Activated CD8-positive, alpha-beta memory T cell treated with anti-CD3 and anti-CD28 coated beads, Interleukin-2, amount 50 U/mL, for 24 hours (primary cell): Measurements from ENCODE around the gene WBP1L.
"Not testable (repeated sequence)": the region's sequence is repeated elsewhere in the genome, so short reads cannot be mapped to it uniquely, and the experiment has no call there.

ENCODE experiments used
- DNase-seq: peaks from one replicate; pipeline ENCODE4 v3.0.0-alpha.2; 2020; ENCODE audit errors: extremely low read depth

WBP1L gene

DNA sequence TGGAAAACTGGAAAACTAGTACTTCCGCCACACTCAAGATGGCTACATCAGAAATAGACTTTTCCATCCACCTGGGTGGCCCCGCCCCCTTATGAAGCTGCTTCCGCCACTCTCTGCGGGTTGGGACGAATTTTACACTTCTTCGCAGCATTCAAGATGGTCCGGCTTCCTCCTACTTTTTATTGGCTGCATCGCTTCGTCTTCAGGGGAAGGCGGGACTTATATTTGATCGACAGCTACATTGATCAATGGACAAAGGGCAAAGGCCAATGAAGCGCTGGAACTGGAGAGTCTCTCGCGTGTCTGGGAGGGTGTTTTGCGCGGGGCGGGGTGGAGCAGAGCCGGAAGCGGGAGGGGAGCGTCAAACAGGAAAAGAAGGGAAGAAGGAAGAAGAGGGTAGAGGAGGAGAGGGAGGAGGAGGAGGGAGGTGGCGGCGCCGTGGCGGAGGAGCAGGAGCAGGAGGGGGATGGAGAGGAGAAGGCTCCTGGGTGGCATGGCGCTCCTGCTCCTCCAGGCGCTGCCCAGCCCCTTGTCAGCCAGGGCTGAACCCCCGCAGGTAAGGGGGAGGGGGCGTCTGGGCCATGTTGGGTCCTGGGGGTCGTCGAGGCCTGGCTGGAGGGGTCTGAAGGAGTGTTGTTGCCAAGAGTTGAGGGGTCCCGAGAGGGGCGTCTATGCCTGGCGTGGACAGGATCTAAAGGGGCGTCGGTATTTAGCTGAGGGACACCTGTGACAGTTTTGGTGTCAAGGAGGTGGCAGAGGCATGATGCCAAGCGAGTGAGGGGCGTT, at the start of gene WBP1L:
WBP1L (plus strand) TSS at position 361 of the 786 bp plus-strand sequence; CDS start at position 467, 106 bp downstream.
- peak; percentile 88 for DNase-seq

DNA sequence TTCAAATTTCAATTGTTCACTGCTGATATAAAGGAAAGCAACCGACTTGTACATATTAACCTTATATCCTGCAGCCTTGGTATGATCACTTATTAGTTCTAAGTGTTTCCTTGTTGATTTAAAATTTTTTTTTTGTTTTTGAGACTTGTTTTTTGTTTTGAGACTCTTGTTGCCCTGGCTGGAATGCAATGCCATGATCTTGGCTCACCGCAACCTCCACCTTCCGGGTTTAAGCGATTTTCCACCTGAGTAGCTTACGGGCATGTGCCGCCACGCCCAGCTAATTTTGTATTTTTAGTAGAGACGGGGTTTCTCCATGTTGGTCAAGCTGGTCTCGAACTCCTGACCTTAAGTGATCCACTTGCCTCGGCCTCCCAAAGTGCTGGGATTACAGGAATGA, 48.3 kb upstream of the WBP1L start:
- DNase-seq = not testable (repeated sequence)

DNA sequence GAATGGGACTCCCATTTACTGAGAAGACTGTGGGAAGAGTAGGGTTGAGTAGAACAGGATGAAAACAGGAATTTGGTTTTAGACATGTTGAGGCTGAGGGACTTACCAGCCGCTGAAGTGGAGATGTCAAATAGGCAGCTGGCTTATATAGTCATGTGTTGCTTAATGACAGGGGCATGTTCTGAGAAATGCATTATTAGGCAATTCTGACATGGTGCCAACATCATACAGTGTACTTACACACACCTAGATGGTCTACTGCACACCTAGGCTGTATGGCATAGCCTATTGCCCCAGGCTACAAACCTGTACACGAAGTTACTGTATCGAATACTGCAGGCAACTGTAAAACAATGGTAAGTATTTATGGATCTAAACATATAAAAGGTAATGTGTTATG, 47.0 kb upstream of the WBP1L start:
- no peak for DNase-seq

DNA sequence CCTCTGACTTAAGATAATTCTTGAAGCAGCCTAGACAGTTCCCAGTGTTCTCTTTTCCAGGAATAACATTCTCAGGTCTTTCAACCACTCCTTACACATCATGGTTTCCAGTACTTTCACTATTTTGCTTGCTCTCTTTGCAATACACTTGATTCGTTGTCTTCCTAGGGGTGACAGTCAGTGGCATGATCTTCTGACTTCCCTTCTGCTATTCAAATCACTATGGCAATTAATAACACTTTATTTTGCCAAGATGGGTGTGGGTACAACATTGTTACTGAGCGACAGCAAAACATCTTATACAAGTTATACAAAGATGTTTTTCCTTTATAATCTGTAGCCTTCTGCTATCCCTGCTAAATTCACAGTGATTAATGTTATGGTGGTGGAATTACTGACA, 44.9 kb upstream of the WBP1L start:
- DNase-seq = no peak

DNA sequence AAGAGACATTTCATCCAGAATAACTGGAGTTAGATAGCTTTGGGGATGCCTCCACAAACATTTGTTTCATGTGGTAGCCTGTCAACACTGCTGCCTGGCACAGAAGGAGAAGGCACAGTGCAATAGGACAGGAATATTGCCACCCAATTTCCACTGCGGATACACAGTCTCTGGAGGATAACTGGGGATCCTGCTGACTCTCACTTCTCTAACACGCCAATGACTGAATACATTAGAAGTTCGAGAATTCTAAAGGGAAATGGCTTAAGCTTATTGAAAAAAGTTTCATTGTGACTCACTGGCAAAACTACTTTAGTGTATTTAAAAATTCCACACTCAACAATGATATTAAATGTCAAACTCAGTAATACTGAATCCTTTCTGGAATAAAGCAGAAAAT, 42.5 kb upstream of the WBP1L start:
- DNase-seq = no peak

DNA sequence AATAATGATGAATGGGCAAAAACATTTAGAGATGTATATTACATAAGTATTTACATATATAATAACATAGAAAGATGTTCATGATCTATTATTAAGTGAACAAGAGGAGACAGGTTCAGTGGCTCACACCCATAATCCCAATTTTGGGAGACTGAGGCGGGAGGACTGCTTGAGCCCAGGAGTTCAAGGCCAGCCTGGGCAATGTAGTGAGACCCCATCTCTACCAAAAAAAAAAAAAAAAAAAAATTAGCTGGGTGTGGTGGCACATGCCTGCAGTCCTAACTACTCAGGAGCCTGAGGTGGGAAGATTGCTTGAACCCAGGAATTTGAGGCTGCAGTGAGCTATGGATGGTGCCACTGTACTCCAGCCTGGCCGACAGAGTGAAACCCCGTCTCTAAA, 42.0 kb upstream of the WBP1L start:
- no peak for DNase-seq

DNA sequence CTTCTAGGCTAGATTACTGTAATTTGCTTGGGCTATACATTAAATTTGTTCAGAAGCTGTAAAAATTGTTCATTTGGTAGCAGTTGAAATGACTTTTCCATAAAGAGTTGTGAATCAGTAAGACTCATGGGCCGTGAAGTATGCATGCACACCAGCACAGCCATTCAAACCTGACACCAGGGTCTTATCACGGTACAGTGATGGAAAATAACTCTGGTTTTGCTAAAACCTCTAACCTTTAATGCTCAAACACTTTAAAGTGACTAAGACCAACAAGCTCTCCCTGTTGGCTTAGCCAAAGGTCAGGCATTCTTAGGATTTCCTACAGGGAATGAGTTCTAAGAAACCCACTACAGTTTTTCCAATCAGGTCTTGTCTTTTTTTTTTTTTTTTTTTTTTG, 41.0 kb upstream of the WBP1L start:
- DNase-seq = no peak

DNA sequence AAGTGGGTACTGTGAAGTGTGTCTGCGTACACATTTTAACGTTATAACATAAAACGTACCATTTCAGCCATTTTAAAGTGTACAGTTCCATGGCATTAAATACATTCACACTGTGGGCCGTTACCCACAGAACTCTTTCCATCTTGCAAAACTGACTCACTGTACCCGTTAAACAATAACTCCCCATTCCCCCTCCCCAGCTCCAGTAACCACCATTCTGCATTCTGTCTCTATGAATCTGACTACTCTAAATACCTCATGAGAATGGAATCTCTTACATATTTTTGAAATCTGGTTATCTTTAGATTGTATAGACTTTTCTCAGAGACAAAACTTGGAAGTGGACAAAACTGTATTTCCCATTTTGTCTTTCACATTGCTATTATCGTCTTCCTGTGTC, 38.8 kb upstream of the WBP1L start:
- no peak for DNase-seq

DNA sequence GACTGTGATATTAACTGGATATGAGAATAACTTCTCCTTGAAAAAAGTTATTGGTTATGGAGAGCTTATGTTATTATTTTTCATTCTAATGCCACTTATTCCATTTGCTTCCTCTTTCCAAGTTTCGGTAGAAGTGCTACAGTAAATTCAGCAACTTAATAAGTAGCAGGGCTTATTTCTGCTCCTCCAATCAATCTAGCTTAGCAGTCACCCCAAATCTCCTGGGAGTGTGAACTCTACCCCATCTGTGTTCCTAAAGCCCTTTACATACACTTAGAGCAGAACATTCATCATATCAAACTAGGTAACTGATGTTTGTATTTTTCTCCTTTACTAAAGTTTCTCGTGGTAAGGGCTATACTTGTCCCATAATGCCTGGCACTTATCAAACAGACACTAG, 38.2 kb upstream of the WBP1L start:
- DNase-seq = no peak

DNA sequence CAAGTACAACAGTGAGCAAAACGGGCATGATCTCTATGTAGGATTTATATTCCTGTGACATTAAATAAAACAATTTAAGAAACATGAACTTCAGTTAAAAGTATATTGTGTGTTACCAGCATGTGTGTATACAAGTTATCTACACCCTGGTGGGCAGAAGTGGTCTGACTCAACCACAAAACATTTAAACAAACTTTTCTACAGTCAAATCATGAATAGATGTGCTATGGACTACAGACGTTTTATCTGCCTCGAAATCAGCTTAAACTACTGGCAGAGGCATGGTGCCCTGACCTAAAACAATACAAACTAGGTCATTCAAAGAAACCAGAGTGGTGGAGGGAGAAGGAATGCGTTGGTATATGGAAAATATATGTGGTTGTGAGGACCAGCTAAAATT, 33.1 kb upstream of the WBP1L start:
- no peak for DNase-seq

DNA sequence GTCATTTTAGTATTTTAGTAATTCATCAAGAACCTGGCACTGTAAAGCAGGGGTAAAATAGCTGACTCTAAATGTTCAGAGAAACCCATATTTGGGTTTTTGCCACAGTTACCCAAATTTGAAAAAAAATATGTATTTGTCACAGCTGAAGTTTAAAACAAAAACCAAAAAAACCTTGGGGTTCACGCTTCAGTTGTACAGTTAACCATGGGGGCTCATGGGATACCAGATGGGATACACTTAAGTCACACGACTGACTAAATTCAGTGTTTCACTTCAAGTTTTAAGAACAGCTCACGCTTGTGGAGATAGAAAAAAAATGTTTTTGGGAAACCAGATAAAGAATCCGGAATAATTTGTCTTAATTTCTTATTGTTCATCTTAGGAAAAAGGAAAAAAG, 31.7 kb upstream of the WBP1L start:
- no peak for DNase-seq

DNA sequence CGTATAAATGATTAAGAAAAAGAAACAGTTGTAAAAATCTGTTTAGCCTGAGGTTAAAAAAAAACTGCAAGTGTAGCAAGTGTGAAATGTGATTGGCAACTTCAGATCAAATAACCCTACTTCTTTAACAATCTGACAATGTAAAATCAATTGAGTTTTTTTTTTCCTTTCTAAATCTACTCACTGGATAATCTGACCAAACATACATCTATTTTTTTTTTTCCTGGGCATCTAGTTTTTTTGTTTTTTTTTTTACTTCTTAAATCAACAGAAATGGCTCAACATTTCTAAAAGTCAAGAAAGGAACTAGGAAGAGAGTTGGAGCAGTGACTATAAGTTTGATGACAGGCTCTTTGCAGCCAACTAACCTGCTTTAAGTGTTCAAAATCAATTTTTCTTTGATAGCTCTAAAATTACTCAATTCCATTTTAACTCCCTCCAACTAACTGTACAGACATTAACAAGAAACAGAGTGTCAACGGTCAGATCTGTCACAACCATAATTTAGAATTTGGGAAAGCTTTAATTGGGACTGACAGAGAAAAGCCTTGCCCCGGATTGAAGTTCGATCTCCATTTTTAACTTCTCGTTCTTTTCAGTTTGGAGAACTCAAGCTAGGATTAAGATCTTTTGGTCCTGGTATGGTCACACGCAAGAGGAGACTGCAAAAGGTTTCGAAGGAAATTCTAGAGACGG, 30.8 kb upstream of the WBP1L start:
- DNase-seq = no peak

DNA sequence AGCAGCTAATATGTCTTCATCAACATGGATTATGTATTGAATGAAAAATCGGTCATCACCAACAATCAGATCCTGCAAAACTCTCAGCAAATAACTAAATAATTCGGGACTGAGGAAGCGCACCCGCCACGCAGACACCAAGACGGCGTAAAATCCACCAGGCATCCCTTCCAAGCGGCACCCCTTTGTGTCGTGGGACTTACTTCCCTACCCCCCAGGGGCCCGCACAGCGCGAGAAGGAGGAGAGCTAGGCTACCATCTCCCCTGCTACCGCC, 30.3 kb upstream of the WBP1L start:
- DNase-seq = no peak

DNA sequence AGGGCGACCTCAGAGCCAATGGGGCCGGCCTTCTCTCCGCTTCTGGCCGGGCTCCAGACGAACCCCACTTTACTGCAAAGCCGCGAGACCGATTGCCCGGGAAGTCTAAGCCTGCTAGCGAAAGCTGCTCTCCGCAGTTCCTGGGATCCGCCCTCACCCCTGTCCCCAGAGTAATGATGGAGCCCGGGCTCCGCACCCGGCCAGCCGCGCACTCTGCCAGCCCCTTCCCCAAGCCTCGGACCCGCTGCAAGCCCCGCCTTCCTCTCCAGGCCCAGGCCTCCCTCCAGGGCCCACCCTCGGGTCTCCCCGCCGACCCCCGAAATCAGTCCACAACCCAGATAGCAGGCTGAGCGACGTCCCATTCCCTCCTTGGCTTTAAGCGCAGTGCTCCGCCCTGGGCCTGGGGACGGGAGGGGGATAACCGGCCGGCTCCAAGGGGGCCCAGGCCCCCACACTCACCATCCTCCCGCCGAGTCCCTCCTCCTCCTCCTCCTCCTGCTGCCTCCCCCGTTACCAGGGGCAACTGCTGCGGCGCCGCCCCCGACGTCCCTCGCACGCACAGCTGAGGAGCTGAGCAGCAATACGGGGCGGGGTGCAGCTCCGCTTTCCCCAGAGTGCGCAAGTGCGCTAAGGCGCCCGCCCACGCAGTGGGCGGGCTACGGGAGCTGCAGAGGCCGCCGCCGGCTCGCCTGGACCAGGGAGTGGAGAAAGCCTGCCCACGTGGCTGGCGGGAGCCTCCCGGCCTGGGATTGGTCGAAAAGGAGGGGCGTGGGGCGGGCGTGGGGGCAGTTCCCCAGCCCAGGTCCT, 29.7 kb upstream of the WBP1L start, which contains the start of gene ARL3:
ARL3 (minus strand) TSS at position 584 of the 807 bp plus-strand sequence; CDS start at position 462, 122 bp downstream.
- peak; percentile 92 for DNase-seq

DNA sequence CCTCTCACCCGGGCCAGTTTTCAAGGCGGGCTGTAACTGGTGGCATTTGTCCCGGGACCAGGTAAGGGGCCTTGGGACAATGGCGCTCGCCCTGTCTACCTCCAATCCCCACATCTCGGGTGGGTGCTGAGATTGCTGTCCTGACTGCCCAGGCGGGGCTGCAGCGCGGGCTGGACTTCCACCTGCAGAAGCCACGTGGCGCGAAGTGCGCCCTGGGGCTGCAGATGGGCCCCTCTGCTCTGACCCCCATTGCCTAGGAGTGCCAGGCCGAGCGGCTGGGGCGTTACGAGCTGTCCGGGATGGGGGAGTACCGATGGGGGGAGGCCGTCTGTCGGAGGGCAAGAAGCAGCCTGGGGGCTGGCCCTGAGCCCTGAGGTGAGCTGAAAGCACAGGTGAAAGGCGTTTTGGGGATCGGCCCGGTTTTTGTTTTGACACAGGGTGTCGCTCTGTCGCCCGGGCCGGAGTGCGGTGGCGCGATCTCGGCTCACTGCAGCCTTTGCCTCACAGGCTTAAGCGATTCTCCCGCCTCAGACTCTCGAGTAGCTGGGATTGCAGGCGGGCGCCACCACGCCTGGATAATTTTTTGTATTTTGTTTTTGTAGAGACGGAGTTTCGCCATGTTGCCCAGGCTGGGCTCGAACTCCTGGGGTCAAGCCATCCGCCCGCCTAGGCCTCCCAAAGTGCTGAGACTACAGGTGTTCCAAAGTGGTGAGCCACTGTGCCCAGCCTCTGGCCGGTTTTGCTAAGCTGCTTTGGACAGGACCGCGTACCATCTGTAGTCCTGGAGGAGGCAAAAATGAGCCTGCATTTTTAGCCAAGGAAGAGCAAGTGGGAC, 28.9 kb upstream of the WBP1L start, which contains the start of gene SFXN2:
SFXN2 (plus strand) TSS at position 16 of the 835 bp plus-strand sequence. CDS start 12,001 bp downstream, outside the sequence.
- peak; percentile 7 for DNase-seq

DNA sequence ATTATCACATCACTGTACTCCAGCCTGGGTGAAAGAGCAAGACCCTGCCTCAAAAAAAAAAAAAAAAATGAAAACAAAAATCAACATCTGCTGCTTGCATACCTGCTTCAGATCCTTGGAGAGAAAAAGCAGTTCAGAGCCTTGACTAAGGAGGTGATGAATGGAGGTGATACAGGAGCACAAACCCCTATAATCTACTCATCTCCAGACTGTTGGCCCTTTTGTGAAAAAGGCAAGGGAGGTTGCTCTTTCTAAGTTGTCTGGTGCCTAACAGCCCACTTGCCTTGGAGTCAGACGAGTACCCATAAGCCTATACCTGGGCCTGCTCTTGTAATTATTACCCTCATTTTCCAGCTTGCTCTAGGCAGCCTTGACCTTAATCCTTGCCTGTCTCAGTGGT, 27.9 kb upstream of the WBP1L start:
- DNase-seq = no peak

DNA sequence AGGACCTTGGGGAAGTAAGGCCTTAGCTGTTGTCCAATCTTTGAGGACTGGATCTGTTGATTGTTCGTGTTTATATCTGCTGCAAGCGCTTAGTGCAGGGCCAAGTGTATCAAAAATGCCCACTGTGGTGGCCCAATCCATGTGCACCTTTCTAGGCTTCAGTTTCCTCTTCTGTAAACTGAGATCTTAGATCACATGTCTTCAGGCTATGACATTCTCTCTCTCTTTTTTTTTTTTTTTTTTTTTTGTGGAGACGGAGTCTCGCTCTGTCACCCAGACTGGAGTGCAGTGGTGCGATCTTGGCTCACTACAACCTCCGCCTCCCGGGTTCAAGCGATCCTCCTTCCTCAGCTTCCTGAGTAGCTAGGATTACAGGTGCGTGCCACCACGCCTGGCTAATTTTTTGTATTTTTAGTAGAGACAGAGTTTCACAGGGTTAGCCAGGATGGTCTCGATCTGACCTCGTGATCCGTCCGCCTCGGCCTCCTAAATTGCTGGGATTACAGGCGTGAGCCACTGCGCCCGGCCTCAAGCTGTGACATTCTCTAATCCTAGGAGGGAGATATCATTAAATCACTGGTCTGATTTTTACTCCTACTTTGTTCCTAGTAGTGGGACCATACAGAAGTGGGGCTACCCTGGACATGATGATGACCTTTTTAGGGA, 26.7 kb upstream of the WBP1L start:
- not testable (repeated sequence) for DNase-seq

DNA sequence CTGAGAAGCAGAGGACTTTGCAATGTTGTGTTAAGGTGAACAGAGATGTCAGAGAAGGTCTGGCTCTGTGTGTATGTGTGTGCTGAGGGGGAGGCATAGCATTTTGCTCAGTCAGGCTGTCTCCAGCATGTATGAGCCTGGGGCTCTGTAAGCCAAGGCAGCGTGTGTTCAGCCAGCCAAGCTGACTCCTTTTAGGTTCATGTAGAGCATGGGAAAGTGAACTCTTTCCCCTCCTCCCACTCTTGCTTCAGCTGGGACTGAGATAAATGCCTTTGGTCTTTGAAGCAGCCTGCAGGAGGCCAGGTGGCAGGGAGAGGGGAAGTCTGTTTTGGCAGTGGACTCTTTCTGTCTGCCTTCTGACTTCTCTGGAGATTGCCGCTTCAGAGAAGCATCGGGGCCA, 25.5 kb upstream of the WBP1L start:
- no peak for DNase-seq

DNA sequence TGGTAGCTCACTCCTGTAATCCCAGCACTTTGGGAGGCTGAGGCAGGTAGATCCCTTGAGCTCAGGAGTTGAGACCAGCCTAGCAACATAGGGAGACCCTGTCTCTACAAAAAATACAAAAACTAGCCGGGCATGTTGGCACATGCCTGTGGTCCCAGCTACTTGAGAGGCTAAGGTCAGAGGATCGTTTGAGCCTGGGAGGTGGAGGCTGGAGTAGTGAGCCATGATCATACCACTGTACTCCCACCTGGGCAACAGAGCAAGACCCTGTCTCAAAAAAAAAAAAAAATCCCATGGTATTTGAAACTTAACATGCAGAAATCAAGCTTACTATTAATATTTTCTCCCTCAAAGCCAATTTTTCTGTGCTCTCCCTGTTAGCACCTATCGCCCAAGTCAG, 23.4 kb upstream of the WBP1L start:
- no peak for DNase-seq

DNA sequence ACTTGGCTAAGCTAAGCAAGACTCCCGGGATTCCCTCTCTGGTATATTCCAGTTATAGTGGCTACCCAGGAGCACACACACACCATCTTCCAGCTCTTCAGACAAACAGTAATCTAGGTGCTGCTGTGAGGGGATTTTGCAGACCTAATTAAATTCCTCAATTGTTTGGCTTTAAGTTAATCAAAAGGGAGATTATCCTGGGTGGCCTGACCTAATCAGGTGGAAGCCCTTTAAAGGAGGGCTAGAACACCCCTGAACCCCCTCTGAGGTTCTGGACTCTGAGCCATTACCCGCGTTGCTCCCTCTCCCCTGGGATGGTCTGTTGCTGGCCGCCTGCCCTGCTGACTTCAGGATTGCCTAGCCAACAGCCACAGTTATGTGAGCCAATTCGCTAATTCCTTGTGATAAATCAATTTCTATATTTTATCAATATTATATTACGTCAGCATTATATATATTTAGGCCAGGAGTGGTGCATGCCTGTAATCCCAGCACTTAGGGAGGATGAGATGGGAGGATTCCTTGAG, 22.9 kb upstream of the WBP1L start:
- no peak for DNase-seq

DNA sequence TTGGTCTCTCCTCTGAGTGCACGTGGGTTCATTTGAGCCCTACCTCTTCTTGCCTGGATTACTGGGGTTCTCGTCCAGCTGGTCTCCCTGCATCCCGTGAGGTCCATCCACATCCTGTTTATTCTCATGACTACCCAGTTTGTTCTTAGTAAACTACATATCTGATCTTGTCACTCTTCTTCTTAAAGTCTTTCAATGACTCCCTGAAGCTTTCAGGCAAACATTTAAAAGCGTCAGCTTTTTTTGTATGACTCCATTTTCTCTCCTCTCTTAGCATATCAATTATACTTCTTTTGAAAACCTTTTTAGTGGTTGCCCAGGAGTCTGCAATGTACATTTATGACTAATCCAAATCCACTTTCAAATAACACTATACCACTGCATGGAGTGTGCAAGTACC, 21.8 kb upstream of the WBP1L start:
- DNase-seq = no peak
